Measurements from ENCODE around the gene GALM. TPM values are rescaled to one million over a fixed set of nuclear protein-coding genes. Genes with fewer than 3 reads are reported as not detected.

Gene GALM
- polyA plus RNA-seq, 1 donor from 2014 or later: not detected

DNA sequence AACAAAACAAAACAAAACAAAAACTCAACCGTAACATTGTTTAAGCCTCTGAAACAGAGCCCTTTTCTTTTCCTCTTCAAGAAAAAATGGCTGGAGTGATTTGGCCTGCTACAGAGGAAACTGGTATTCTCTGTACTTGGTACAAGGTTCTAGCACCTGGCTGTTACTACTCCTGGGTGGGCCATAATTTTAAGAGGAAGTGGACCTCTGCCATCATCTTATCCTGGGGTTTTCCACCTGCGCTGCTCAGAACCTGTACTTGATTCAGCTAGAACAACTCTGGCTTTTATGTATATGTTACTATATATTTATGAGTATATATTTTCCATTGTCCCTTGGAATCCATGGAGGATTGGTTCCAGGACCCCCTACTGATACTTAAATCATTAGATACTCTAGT, 62.8 kb downstream of the GALM start:
- Histone ChIP-seq H3K4me3 (ENCODE audit: low read length) (no peak overlapping the region), H3K9me2 (ENCODE audit: insufficient read depth, low read length) (no peaks in the 10 kb centered on the region), H3K79me2 (replicated peaks; ENCODE audit: insufficient read depth, low read length) (no peaks in the 10 kb centered on the region), H3K36me3 (ENCODE audit: insufficient read depth, low read length) (peaks cover 5% of the 10 kb centered on the region), H3K9me3 (ENCODE audit: low read length) (no peaks in the 10 kb centered on the region), H3K9ac (ENCODE audit: low read length) (no peak overlapping the region), H3F3A (ENCODE audit: insufficient read depth, low read length, poor library complexity, severe bottlenecking) (no peaks in the 10 kb centered on the region), H3K27me3 (ENCODE audit: insufficient read depth, low read depth, low read length) (no peaks in the 10 kb centered on the region), H2AFZ (ENCODE audit: low read depth, low read length) (no peak overlapping the region), H3K4me2 (ENCODE audit: low read length) (no peak overlapping the region), H4K20me1 (ENCODE audit: insufficient read depth) (no peaks in the 10 kb centered on the region), H3K27ac (ENCODE audit: low read length) (no peak overlapping the region)
- TF ChIP-seq MXI1 (conservative IDR thresholded peaks at IDR 0.05; ENCODE audit: poor library complexity, severe bottlenecking): no peak
- no peak for TF ChIP-seq SMC3 (conservative IDR thresholded peaks at IDR 0.05; ENCODE audit: poor library complexity)
- TF ChIP-seq RAD21 (conservative IDR thresholded peaks at IDR 0.05): no peak
- TF ChIP-seq POLR2AphosphoS5 (IDR thresholded peaks at IDR 0.05): no peak
- no peak for TF ChIP-seq TAF1 (IDR thresholded peaks at IDR 0.05; ENCODE audit: low read depth)
- TF ChIP-seq EP300 (conservative IDR thresholded peaks at IDR 0.05; ENCODE audit: poor library complexity, severe bottlenecking): no peak
- TF ChIP-seq EZH2 (IDR thresholded peaks at IDR 0.05; ENCODE audit: borderline replicate concordance, insufficient read depth, low read length, poor library complexity, severe bottlenecking): no peak
- TF ChIP-seq, protein P1, sequence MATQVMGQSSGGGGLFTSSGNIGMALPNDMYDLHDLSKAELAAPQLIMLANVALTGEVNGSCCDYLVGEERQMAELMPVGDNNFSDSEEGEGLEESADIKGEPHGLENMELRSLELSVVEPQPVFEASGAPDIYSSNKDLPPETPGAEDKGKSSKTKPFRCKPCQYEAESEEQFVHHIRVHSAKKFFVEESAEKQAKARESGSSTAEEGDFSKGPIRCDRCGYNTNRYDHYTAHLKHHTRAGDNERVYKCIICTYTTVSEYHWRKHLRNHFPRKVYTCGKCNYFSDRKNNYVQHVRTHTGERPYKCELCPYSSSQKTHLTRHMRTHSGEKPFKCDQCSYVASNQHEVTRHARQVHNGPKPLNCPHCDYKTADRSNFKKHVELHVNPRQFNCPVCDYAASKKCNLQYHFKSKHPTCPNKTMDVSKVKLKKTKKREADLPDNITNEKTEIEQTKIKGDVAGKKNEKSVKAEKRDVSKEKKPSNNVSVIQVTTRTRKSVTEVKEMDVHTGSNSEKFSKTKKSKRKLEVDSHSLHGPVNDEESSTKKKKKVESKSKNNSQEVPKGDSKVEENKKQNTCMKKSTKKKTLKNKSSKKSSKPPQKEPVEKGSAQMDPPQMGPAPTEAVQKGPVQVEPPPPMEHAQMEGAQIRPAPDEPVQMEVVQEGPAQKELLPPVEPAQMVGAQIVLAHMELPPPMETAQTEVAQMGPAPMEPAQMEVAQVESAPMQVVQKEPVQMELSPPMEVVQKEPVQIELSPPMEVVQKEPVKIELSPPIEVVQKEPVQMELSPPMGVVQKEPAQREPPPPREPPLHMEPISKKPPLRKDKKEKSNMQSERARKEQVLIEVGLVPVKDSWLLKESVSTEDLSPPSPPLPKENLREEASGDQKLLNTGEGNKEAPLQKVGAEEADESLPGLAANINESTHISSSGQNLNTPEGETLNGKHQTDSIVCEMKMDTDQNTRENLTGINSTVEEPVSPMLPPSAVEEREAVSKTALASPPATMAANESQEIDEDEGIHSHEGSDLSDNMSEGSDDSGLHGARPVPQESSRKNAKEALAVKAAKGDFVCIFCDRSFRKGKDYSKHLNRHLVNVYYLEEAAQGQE (IDR thresholded peaks at IDR 0.05; ENCODE audit: borderline replicate concordance): no peak
- TF ChIP-seq, protein P2, sequence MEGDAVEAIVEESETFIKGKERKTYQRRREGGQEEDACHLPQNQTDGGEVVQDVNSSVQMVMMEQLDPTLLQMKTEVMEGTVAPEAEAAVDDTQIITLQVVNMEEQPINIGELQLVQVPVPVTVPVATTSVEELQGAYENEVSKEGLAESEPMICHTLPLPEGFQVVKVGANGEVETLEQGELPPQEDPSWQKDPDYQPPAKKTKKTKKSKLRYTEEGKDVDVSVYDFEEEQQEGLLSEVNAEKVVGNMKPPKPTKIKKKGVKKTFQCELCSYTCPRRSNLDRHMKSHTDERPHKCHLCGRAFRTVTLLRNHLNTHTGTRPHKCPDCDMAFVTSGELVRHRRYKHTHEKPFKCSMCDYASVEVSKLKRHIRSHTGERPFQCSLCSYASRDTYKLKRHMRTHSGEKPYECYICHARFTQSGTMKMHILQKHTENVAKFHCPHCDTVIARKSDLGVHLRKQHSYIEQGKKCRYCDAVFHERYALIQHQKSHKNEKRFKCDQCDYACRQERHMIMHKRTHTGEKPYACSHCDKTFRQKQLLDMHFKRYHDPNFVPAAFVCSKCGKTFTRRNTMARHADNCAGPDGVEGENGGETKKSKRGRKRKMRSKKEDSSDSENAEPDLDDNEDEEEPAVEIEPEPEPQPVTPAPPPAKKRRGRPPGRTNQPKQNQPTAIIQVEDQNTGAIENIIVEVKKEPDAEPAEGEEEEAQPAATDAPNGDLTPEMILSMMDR (IDR thresholded peaks at IDR 0.05; ENCODE audit: poor library complexity, severe bottlenecking): no peak

DNA sequence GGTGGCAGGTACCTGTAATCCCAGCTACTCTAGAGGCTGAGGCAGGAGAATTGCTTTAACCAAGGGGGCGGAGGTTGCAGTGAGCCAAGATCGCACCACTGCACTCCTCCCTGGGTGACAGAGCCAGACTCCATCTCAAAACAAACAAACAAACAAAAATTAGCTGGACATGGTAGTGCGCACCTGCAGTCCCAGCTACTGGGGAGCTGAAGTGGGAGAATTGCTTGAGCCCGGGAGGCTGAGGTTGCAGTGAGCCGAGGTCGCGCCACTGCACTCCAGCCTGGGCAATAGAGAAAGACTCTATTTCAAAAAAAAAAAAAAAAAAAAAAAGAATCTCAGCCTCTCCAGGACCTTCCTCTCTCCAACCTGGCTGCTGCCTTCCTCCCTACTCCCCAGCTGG, 65.2 kb downstream of the GALM start:
- Histone ChIP-seq H3K9me3 (ENCODE audit: low read length) (no peaks in the 10 kb centered on the region), H3K36me3 (ENCODE audit: insufficient read depth, low read length) (peaks cover 5% of the 10 kb centered on the region), H3K27ac (ENCODE audit: low read length) (no peak overlapping the region), H3K4me2 (ENCODE audit: low read length) (no peak overlapping the region), H4K20me1 (ENCODE audit: insufficient read depth) (no peaks in the 10 kb centered on the region), H3K9me2 (ENCODE audit: insufficient read depth, low read length) (no peaks in the 10 kb centered on the region), H2AFZ (ENCODE audit: low read depth, low read length) (no peak overlapping the region), H3K4me3 (ENCODE audit: low read length) (no peak overlapping the region), H3K9ac (ENCODE audit: low read length) (no peak overlapping the region), H3K79me2 (replicated peaks; ENCODE audit: insufficient read depth, low read length) (no peaks in the 10 kb centered on the region), H3F3A (ENCODE audit: insufficient read depth, low read length, poor library complexity, severe bottlenecking) (no peaks in the 10 kb centered on the region), H3K27me3 (ENCODE audit: insufficient read depth, low read depth, low read length) (no peaks in the 10 kb centered on the region)
- TF ChIP-seq EP300 (conservative IDR thresholded peaks at IDR 0.05; ENCODE audit: poor library complexity, severe bottlenecking): no peak
- TF ChIP-seq, protein P2 (IDR thresholded peaks at IDR 0.05; ENCODE audit: poor library complexity, severe bottlenecking): no peak
- TF ChIP-seq TAF1 (IDR thresholded peaks at IDR 0.05; ENCODE audit: low read depth): no peak
